Measurements from ENCODE around the gene NUMB. TPM values are rescaled to one million over a fixed set of nuclear protein-coding genes. Genes with fewer than 3 reads are reported as not detected.

Gene NUMB
- total and polyA plus RNA-seq, 2 donors (not counting 3 experiments of a cell fraction or from before 2014, with no cell fraction given) = 128 to 164 TPM

DNA sequence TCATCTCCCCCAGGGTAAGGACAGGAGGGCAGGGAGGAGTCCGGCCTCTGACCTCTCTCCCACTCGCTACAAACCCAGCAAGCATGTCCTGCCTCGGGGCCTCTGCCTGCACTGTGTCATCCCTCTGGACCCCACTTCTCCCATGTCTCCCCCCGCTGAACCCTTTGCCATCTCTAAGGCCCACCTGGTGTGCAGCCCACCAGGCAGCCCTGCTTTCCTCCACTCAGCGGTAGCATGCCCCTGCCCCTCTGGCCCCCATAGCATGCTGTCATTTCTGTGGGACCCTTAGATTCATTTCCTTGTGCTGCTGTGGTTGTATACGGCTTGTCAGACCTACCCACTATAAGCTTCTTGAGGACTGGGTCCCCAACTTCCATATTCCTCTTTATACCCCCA is 203.3 kb downstream of the NUMB start:
- Histone ChIP-seq H3K4me1 (ENCODE audit: control insufficient read depth, extremely low read depth, insufficient read depth, low read length) (no peaks in the 10 kb centered on the region), H3K36me3 (ENCODE audit: control insufficient read depth in 2 of 2, extremely low read depth in 1 of 2, insufficient read depth in 2 of 2, low read length in 2 of 2) (no peaks in the 10 kb centered on the region), H2AFZ (ENCODE audit: low read depth, low read length) (no peak overlapping the region), H3K9me1 (replicated peaks; ENCODE audit: control insufficient read depth, extremely low read depth, insufficient read depth, low read length) (no peaks in the 10 kb centered on the region), H3K27ac (ENCODE audit: insufficient read depth, low read depth, low read length) (no peak overlapping the region), H3K4me3 (replicated peaks in 1 of 3; ENCODE audit: insufficient read depth in 1 of 3, low read depth in 1 of 3, low read length in 3 of 3) (no peak overlapping the region), H4K20me1 (replicated peaks; ENCODE audit: control insufficient read depth, extremely low read depth, insufficient read depth, low read length) (no peaks in the 10 kb centered on the region), H3K27me3 (ENCODE audit: control insufficient read depth in 2 of 2, insufficient read depth in 2 of 2, low read length in 2 of 2) (no peaks in the 10 kb centered on the region), H3K79me2 (ENCODE audit: control insufficient read depth, insufficient read depth, low read length) (no peaks in the 10 kb centered on the region), H3K4me2 (ENCODE audit: insufficient read depth, low read length) (no peak overlapping the region), H3K9me3 (replicated peaks; ENCODE audit: control insufficient read depth, insufficient read depth, low read length) (no peaks in the 10 kb centered on the region), H3K9ac (replicated peaks; ENCODE audit: extremely low read depth, insufficient read depth, low read length) (no peak overlapping the region)
- TF ChIP-seq GATA2 (IDR thresholded peaks at IDR 0.05; ENCODE audit: insufficient read depth, insufficient read length, low read depth, low read length) = no peak
- no peak for TF ChIP-seq POLR2A (IDR thresholded peaks at IDR 0.05; ENCODE audit: low read depth, low read length)
- no peak for TF ChIP-seq MAX (IDR thresholded peaks at IDR 0.05; ENCODE audit: insufficient read depth, insufficient read length)
- TF ChIP-seq, protein P1, sequence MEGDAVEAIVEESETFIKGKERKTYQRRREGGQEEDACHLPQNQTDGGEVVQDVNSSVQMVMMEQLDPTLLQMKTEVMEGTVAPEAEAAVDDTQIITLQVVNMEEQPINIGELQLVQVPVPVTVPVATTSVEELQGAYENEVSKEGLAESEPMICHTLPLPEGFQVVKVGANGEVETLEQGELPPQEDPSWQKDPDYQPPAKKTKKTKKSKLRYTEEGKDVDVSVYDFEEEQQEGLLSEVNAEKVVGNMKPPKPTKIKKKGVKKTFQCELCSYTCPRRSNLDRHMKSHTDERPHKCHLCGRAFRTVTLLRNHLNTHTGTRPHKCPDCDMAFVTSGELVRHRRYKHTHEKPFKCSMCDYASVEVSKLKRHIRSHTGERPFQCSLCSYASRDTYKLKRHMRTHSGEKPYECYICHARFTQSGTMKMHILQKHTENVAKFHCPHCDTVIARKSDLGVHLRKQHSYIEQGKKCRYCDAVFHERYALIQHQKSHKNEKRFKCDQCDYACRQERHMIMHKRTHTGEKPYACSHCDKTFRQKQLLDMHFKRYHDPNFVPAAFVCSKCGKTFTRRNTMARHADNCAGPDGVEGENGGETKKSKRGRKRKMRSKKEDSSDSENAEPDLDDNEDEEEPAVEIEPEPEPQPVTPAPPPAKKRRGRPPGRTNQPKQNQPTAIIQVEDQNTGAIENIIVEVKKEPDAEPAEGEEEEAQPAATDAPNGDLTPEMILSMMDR (IDR thresholded peaks at IDR 0.05; ENCODE audit: extremely low read depth in 1 of 2, insufficient read depth in 1 of 2, low read depth in 1 of 2, low read length in 2 of 2) = no peak
- no peak for TF ChIP-seq JUN (IDR thresholded peaks at IDR 0.05; ENCODE audit: borderline replicate concordance, insufficient read depth, insufficient read length, low read depth)
- no peak for TF ChIP-seq FOS (IDR thresholded peaks at IDR 0.05; ENCODE audit: borderline replicate concordance, insufficient read depth, low read length)
- TF ChIP-seq EZH2 (IDR thresholded peaks at IDR 0.05; ENCODE audit: borderline replicate concordance, low read depth, low read length, severe bottlenecking) = no peak
- no peak for TF ChIP-seq POLR2AphosphoS5 (IDR thresholded peaks at IDR 0.05; ENCODE audit: insufficient read depth, low read depth, low read length)
- TF ChIP-seq MYC (IDR thresholded peaks at IDR 0.05; ENCODE audit: low read depth, low read length) = no peak
- DNase-seq (ENCODE audit: low read depth, low spot score) (no peak), FAIRE-seq (no peak)
- ChIA-PET CTCF (no interaction called here), POLR2A (no interaction called here)
- intact Hi-C loops (cut with micrococcal nuclease) = no loop called here
- no TSS peak for BruUV-seq (replicated peaks)
- dilution Hi-C loops (cut with MboI; ENCODE audit: extremely low pct_ligation_motif_present, low sequenced_read_pairs) = no loop called here

Data from endothelial cell of umbilical vein (primary cell).